ENCODE data around the gene ATOSB.

Gene ATOSB

DNA sequence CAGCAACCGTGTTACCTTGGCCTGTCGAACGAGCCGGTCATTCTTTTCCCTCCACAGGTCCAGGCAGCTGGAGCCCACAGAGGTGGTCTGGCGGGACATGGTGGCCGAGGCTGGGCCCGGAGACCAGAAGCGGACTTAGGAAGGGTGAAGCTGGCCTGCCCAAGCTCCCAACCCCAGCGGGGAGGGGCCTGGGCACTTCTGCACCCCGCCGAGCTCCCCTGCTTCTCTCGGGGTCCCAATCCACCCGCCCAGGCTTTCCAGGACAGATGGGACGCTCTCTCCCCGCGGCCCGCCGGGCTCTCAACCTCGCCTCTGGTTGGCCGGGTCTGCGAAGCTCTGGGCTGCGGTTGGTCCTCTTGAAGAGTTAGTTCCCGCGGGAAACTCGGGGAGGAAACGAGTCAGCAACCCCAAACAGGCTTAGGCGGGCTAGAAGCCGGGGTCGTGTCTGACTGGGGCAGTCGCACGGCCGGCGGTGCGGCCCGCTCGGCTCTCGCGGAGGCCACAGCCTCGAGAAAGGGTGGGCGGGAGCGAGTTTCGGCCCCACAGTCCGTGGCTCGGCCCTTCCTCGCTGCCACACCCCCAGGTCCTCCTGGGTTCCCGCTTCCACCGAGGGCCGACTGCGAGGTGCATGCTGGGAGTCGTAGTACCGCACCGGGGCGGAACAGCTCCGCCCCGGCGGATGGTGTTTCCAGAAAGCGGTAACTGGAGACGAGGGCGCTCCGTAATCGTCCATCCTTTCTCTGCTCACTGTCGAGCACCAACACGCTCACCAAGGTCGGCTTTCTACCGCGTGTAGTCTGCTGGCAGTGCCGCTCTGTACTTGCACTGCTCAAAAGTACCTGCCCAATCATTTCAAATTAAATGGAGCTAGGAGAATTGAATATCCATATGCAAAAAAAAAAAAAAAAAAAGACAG, 36.0 kb downstream of the ATOSB start, which contains the start of gene FANCG:
Gene FANCG (minus strand): TSS at position 517 of the 916 bp plus-strand sequence. CDS start 418 bp downstream, at position 99.
- peak; percentile 96 for DNase-seq

DNA sequence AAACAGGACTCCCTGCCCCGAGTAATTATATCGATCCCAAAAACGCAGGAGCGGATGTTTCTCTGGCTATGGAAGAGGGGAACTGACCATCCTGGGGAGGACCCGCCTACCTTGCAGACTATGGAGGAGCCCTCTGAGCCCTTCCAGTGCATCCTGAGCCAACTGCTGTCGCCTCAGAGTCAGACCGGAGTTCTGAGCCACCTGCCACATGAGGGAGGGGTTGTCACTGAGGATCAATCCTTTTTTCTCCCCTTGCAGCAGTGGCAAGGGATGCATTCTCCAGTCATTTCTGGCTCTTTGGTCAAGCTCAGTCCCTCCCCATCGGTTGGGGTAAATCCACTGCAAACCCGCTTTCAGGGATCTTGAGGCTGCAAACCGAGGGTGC, 36.6 kb downstream of the ATOSB start:
- DNase-seq: no peak

DNA sequence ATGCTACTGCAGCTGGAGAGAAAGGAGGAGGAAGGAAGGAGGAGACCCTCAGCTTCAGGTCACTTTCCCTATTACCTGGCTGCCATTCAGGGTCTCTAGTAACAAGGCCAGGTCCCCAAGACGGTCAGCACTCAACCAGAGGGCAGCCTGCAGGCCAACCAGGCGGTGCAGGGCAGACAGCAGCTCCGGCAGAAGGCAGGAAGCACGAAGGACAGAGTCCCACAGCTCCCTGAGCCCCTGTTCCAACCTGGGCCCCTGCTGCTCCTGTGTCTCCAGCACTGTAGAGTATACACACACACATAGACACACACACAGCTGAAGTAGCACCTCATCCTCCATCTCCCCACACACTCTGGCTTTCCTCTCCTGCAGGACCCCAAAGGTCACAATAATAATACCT, 37.6 kb downstream of the ATOSB start:
- DNase-seq: no peak

DNA sequence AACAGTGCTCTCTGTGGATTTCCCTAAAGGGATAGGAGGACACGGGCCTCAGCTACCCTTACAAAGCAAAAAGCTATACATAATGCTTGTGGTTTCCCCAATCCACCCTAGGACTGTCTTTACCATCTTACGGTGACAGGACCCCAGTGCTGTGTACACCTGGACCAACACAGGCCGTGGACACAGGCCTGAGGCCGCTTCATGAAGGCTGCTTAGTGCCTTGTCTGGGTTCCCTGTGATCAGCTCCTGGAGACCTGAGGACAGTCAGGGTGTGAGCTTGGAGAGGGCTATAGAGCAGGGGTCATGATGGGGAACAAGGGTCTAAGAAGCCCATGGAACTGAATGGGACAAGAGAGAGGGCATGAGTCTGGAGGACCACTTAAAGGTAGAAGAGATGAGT, 38.8 kb downstream of the ATOSB start:
- DNase-seq: no peak

DNA sequence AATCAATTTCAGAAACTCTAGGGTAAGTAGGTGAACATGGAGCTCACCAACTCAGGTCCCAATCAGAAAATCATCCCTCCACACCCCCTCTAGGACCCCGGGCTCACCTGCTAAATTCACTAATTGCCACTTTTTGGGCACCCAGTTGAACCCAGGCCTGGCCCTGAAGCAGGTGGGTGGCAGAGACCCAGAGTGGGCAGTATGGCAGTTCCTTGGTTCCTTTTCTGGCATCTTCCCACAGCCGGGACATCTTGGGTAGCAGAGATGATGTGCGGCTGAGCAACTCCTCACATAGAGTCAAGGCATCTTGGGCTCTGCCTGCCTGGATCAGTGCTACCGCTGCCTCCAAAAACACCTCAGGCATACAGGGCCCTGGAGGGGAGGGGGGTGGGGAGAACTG, 40.3 kb downstream of the ATOSB start:
- DNase-seq: no peak

DNA sequence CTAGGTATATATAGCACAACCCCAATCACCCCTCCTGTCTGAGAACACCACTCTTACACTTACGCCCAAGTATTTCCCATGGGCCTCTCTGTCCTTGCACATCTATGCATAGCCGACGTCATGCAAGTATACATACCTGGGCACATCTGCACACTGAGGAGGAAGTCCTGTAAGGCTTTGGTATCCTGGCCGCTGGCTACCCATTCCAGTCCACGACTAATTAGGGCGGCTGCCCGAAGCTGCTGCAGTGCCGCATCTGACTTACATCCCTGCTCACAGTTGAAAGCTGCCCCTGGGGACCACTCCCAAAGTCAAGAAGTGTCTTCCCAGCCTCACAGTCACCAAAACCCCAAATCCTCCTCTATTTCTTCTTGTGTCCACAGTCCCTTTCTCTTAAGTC, 40.9 kb downstream of the ATOSB start:
- no peak for DNase-seq

DNA sequence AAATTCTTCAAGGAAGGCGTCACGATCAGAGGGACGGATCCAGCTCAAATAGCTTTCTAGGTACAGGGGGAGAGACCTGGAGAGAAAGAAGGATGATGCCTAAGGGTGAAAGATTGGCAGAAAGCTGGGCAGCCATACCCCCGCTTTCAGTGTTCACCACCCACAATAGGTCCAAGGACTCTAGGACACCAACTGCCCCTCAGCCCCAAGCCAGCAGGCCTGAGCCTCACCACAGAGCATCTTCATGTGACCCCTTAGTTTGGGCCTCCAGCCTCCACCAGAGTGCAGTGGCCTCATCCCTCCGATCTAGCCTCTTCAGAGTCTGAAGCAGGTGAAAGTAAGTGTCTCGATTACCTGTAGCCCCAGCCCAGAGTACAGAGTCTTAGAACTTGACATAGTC, 41.5 kb downstream of the ATOSB start:
- DNase-seq: no peak

DNA sequence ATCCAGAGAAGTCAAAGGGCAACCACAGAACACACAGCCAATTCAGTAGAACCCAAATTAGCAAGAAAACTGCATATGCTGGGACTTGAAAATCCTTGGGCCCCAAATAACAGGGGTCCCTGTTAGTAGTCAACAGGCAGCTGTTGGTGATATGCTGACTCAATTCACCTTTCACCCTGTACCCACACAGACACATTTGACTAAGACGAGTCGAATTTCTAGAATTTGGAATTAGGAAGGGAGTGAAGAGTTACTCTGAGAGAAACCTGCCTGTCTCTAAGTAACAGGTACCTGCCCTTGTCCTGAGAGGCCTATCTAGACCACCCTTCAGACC, 42.4 kb downstream of the ATOSB start:
- DNase-seq: no peak

DNA sequence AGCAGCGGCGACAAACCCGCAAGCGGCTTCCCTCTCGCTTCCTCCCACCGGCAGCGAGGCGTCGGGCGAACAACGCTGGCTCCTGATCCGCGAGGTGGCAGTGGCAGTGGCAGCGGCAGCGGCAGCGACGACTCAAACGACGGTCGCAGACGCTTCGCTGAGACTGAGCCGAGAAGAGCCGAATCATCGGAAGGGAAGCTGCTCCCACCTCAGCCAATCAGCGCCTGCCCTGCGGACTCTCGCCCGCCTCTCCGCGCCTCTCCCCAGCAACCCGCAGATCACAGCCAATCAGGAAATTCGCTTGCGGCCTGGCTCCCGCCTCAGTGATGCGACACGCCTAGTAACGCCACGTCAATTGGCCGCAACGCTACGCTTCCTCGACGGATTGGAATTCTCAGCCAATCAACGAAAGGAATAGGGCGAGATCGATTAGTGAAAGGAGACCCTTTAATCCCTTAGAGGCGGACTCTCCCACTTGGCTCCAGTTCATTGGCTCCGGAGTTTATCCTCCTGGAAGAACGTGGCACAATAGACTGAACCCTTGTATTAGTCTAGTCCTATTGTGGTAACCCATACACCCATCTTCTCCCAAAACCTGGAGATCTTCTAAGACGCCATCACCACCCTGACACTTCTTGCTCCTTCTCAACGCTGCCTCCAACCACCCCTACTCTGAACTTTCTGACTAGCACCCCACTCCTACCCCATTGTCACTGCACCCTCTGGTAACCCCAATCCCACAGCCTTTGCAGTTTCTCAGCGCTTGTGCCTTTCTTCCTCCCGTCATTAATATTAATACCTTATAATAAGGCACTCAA, 43.0 kb downstream of the ATOSB start, which contains the start of gene VCP:
Gene VCP (minus strand): TSS at position 165 of the 818 bp plus-strand sequence. CDS start 272 bp downstream, outside the sequence.
- DNase-seq: peak; percentile 99

DNA sequence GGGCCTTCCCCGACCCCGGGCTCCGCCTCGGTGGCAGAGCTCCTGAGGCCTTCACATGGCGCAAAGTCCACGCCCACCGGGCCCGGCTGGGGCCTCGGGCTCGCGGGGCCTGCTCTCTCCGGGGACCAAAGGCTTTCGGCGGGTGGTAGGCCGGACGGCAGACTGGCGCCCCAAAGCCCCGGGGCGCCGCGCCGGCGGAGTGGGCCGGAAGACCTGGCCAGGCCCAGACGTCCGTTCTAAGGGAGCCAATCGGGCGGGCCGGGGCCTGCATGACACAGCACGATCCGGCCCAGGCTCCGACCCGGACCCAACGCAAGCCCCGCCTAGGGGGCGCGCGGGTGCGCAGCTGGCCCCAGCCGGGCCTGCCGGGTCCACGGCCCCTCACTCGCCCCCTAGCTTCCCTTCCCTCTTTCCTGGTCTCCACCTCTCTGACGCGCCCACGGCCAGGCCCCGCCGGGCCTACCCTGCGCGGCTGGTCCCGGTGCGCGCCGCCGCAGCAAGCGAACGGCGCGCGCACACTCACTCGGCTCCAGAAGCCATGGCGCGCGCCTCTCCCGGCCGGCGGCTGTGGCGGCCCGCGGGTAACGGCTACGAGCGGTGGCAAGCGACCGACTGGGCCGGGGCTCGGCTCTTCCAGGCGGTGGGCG, 43.7 kb downstream of the ATOSB start:
- peak; percentile 60 for DNase-seq

DNA sequence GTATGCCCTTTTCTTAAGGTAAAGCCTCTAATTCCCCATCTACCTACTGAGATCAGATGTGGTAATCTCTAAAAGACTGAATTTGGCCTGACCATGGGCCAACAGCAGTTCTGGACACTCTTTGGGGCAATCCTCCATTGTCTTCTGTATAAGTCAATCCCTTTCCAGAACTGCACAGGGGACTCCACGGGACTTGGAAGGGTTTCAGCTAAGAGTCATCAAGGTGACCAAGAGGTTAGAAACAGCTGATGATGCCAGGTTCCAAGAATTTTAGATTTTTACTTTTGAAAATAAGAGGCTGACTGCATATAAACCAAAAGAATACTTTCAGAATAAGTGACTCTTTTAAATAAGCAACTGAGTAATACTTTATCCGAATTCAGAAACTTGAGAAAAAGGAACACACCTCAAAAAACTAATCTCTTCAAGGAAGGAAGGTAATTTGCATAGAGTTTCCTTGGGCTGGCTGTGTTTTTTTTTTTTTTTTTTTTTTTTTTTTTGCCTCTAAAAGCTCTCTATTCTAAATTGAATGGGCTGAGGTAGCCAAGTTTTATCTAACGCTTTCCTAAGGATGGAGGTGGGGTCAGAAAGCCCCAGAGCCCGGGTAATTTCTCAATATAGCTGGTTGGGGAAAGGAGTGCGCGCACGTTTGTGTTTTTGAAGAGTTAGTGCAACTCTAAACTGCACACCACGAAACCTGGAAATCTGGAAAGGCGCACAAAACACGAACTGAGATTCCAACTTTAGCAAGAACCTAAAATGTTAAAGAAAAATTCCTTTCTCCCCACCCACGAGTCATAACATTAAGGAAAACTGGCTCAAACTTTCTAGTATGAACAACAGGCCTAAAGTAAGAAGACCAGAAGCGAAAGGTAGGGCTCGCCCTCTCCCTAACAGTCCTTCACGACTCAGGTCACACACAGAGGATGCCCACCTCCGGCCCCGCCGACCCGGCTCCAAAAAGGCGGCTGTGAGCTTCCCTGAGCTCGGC, 44.5 kb downstream of the ATOSB start:
- no peak for DNase-seq

DNA sequence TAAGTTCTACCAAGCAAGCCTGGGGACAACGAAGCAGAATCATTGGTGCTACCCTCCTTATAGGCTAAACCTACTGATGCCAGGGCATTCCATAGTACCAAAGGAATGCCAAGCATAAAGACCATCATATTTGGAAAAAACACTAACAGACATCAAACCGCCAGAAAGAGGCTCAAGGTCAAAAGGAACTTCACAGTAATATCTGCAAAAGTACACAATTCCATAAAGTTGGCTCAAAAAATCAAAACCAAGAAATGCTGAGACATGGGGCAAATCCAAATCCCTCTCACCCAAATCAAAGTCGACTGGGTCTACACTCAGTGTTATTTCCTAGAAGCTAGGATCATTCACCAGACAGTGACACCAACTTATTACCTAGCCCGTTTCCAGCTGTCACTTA, 46.6 kb downstream of the ATOSB start:
- no peak for DNase-seq

DNA sequence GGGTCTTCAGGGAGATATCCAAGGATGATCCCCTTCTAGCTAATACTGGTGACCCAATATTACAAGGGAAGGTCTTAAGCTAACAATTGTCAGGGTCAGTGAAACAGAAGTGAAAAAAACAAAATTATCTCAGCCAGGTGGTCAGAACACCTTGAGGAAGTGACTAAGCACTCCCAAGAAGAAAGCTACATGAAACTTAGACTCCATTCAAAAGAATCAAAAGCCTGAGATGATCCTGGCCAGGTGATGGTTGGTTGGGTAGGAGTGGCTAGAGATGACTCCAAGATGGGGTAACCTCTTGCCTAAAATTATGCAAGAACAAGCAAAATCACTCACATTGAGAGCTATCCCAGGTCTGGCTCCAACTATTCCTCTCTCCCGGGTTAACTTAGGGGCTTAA, 48.6 kb downstream of the ATOSB start:
- DNase-seq: no peak

DNA sequence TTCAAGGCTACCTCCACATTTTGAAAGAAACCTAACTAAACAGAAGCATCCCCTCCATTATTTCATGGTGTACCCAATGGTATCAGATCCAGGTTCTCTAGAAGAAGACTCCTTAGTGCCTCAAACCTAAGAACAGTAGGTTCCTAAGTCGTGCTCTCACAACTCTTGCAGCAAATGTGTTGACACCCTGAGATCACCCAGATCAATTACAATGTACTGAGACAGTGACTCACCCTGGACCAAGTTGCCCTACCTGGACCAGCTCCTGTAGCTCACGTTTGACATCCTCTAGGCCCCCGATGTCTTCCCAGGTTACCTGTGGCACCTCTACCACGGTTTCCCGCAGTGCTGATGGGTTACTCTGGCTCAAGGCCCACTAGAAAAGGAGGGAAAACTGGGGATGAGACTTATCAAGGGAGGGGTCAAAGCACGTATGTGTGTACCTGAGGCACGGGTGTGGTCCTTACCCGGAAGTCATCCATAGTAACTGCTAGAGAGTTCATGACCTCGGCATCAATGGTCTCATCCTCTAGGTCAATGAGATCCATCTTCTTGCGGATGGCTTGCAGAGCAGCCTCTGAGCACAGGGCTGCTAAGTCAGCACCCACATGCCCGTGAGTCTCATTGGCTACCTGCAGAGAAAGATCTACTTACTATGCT, 55.0 kb downstream of the ATOSB start:
- DNase-seq: no peak

DNA sequence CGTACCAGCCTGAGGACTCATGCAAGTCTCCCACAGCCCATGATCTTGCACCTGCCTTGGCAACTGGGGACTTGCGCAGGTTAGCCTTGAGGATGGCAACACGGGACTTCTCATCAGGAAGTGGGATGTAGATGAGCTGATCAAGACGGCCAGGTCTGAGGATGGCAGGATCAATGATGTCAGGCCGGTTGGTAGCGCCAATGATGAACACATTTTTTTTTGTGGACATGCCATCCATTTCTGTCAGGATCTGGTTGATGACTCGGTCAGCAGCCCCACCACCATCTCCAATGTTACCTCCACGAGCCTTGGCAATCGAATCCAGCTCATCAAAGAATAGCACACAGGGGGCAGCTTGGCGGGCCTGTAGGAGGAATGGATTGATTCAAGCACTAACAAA, 56.2 kb downstream of the ATOSB start:
- no peak for DNase-seq

DNA sequence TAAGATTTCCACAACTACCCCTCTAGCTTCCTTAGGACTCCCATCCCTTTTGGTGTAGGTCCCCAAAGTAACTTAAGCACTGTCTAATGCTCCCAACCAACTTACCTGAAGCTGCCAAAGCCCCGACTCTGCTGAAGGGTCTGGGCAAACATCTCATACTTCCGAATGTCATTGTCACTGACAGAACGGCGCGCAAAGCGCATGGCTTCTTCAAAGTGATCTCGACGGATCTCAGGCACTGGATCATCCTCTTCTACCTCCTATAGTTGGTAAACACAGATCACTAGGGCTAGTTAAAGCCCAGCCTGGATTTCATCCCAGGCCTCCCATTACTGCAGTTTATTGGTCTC, 58.4 kb downstream of the ATOSB start:
- DNase-seq: no peak

DNA sequence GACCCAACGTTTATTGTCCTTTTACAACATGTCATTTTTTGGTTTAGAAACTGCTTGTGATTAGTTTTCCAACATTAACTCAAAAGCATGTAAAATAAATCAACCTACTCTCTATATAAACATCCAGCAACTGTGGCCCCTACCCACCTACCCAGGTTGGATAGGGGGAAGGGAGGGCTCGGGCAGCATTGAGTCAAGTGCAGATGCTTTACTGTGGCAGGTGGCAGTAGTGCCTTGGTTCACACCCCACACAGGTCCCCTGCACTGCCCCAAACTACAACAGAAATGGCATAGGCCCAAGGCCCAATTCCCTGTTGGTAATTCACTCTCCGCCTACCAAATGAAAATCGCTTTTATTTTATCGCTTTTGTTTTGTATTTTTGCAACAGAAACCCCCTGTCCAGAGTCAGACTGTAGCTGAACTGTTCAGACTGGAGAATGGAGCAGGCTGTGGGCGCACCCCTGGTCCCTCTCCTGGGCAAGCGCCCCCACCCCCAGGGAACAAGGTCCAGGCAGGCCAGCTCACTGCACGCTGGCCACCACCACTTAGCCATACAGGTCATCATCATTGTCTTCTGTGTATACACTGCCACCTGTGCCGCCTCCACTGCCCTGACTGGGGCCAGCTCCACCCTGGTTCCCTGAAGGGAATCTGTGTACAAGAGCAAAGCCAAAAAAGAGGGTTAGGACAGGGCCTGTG, 58.9 kb downstream of the ATOSB start:
- DNase-seq: no peak

DNA sequence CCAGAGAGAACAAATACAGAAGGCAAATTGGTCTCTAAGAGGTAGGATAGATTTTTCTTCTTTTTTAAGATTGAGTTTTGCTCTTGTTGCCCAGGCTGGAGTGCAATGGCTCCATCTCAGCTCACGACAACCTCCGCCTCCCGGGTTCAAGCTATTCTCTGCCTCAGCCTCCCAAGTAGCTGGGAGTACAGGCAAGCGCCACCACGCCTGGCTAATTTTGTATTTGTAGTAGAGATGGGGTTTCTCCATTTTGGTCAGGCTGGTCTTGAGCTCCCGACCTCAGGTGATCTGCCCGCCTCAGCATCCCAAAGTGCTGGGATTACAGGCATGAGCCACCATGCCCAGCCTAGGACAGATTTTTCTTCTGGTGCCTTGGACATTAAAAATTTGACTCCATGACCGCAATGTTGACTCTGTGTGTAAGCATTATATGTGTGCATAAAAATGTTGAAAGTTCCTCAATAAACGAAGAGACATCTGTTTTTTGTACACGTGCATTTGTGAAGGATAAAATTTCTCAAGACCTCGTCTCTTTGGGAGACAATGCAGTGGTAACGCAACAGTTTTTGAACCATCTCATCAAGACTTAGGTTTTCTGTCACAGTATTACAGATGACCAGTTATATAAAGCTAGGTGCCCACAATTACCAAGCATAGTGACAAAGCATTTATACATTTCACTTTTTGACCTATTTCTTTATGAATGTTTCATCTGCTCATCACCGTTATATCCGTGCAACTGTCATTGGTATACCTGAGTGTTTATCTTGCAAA, 60.6 kb downstream of the ATOSB start:
- DNase-seq: no peak

DNA sequence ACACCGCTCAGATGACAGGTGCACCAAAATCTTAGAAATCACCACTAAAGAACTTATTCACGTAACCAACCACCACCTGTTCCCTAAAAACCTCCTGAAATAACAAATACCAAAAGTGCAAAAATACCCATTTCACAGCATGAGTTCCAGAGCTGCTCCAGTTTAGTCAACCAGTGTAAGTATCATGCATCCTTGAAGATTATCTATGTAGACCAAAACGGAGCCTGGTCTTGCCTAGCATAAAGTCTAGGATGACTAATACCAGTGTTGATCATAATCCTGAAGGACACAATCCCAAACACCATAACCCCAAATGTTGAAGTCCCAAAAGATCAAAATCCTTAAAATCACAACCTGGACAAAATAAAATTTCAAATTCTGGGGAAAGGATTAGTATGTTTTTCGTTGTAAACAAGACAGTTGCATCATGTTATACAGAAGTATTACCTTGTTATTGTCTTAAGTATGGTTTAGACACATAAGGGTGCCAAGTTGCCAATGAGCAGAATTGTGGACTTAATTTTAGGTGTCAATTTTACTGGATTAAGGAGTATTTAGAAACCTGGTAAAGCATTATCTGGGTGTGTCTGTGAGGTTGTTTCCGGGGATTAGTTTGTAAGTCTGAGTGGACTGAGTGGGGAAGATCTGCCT, 61.4 kb downstream of the ATOSB start:
- DNase-seq: no peak

All from NCI-H345 (cell line).